ENCODE data around the gene CLCN2.

The CLCN2 gene

GRCh38 chr3:184405075-184406030 lies 43.9 kb upstream of the CLCN2 start:
- no peak for DNase-seq (ENCODE audit: low read depth in 1 of 2, low spot score in 1 of 2)
- no peak overlapping the region for H3K27ac ChIP-seq (replicated peaks)
- no peak overlapping the region for H3K4me3 ChIP-seq (replicated peaks; ENCODE audit: insufficient read depth, low read length)
- peaks cover 5% of the 10 kb centered on the region for H3K27me3 ChIP-seq (ENCODE audit: insufficient read depth, poor library complexity, severe bottlenecking)
- TF ChIP-seq GABPA (IDR thresholded peaks at IDR 0.05; ENCODE audit: low read depth) (no peak), SPI1 (IDR thresholded peaks at IDR 0.05; ENCODE audit: borderline replicate concordance, low read depth) (no peak), POLR2AphosphoS5 (IDR thresholded peaks at IDR 0.05; ENCODE audit: low read depth) (no peak)

- H3K4me3 ChIP-seq (replicated peaks; ENCODE audit: insufficient read depth, low read length): no peak overlapping the region
- no peak overlapping the region for H3K27ac ChIP-seq (replicated peaks)
- TF ChIP-seq CTCF (IDR thresholded peaks at IDR 0.05; ENCODE audit: insufficient read depth, low read length): no peak
- TF ChIP-seq, protein P1, sequence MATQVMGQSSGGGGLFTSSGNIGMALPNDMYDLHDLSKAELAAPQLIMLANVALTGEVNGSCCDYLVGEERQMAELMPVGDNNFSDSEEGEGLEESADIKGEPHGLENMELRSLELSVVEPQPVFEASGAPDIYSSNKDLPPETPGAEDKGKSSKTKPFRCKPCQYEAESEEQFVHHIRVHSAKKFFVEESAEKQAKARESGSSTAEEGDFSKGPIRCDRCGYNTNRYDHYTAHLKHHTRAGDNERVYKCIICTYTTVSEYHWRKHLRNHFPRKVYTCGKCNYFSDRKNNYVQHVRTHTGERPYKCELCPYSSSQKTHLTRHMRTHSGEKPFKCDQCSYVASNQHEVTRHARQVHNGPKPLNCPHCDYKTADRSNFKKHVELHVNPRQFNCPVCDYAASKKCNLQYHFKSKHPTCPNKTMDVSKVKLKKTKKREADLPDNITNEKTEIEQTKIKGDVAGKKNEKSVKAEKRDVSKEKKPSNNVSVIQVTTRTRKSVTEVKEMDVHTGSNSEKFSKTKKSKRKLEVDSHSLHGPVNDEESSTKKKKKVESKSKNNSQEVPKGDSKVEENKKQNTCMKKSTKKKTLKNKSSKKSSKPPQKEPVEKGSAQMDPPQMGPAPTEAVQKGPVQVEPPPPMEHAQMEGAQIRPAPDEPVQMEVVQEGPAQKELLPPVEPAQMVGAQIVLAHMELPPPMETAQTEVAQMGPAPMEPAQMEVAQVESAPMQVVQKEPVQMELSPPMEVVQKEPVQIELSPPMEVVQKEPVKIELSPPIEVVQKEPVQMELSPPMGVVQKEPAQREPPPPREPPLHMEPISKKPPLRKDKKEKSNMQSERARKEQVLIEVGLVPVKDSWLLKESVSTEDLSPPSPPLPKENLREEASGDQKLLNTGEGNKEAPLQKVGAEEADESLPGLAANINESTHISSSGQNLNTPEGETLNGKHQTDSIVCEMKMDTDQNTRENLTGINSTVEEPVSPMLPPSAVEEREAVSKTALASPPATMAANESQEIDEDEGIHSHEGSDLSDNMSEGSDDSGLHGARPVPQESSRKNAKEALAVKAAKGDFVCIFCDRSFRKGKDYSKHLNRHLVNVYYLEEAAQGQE (IDR thresholded peaks at IDR 0.05; ENCODE audit: insufficient replicate concordance, low read depth): no peak
- no peak for TF ChIP-seq GABPA (IDR thresholded peaks at IDR 0.05; ENCODE audit: low read depth)
- TF ChIP-seq POLR2AphosphoS5 (IDR thresholded peaks at IDR 0.05; ENCODE audit: low read depth): no peak
- TF ChIP-seq SPI1 (IDR thresholded peaks at IDR 0.05; ENCODE audit: borderline replicate concordance, low read depth): no peak
- peaks cover 4% of the 10 kb centered on the region for H3K27me3 ChIP-seq (ENCODE audit: insufficient read depth, poor library complexity, severe bottlenecking)
- no peak for DNase-seq (ENCODE audit: low read depth in 1 of 2, low spot score in 1 of 2)
These were observed 38.0 kb upstream of the CLCN2 start for GRCh38 chr3:184399410-184399809.

DNA sequence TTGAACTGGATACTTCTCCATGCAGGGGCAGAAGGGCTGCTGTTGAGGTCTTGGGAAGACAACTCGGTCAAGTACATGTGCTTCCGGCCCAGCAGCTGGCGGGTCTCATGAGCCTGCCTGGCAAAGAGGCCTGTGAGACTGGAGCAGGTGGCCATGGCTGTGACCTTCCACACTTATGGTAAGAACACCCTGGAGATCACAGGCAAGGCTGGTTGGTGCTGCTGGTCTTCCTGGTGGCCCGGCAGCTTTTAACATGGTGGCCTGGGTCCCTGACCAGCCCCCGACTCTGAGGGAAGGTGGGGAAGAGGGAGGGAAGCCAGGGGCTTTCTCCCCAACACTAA lies 33.9 kb upstream of the CLCN2 start:
- Histone ChIP-seq H3K27ac (replicated peaks) (no peak overlapping the region), H3K27me3 (ENCODE audit: insufficient read depth, poor library complexity, severe bottlenecking) (peaks cover 6% of the 10 kb centered on the region), H3K4me3 (replicated peaks; ENCODE audit: insufficient read depth, low read length) (no peak overlapping the region)
- no peak for DNase-seq (ENCODE audit: low read depth in 1 of 2, low spot score in 1 of 2)
- TF ChIP-seq, protein P1 (IDR thresholded peaks at IDR 0.05; ENCODE audit: insufficient replicate concordance, low read depth): no peak
- TF ChIP-seq CTCF (IDR thresholded peaks at IDR 0.05; ENCODE audit: insufficient read depth, low read length): no peak
- no peak for TF ChIP-seq GABPA (IDR thresholded peaks at IDR 0.05; ENCODE audit: low read depth)
- no peak for TF ChIP-seq POLR2AphosphoS5 (IDR thresholded peaks at IDR 0.05; ENCODE audit: low read depth)
- no peak for TF ChIP-seq SPI1 (IDR thresholded peaks at IDR 0.05; ENCODE audit: borderline replicate concordance, low read depth)

- TF ChIP-seq, protein P1 (IDR thresholded peaks at IDR 0.05; ENCODE audit: insufficient replicate concordance, low read depth): no peak
- TF ChIP-seq CTCF (IDR thresholded peaks at IDR 0.05; ENCODE audit: insufficient read depth, low read length) (no peak), POLR2AphosphoS5 (IDR thresholded peaks at IDR 0.05; ENCODE audit: low read depth) (no peak), SPI1 (IDR thresholded peaks at IDR 0.05; ENCODE audit: borderline replicate concordance, low read depth) (no peak), GABPA (IDR thresholded peaks at IDR 0.05; ENCODE audit: low read depth) (no peak)
These were observed 29.9 kb upstream of the CLCN2 start for GRCh38 chr3:184391266-184391665.

More at GRCh38 chr3:184391266-184391665, 29.9 kb upstream of the CLCN2 start:
- Histone ChIP-seq H3K4me3 (replicated peaks; ENCODE audit: insufficient read depth, low read length) (no peak overlapping the region), H3K27me3 (ENCODE audit: insufficient read depth, poor library complexity, severe bottlenecking) (peaks cover 7% of the 10 kb centered on the region), H3K27ac (replicated peaks) (no peak overlapping the region)
- DNase-seq (ENCODE audit: low read depth in 1 of 2, low spot score in 1 of 2): no peak
